ENCODE measurements around the gene MYO10. TPM values are rescaled to one million over a fixed set of nuclear protein-coding genes. Genes with fewer than 3 reads are reported as not detected.

The MYO10 gene
- total RNA-seq, 2 experiments from 2014 or later = 0.03 to 1.7 TPM

DNA sequence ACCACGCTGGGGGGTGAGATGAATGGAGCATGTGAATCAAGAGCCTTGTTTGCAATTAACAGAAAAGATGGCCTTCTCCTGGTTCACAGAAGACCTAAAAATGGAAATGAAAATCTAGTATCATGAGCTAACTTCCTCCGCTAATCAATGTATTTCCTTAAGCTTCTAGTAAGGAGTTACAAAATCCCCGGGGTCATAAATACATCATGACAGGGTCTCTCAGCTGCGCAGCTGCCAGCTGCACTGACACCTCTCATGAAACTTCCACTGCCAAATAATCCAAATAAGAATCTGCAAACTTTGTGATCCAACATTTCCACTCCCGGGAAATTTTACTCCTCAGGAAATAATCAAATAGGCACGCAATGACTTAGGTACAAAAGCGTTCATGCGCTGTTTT lies 11.9 kb downstream of the MYO10 start:
- Histone ChIP-seq H2AFZ (ENCODE audit: low read length) (no peak overlapping the region), H3K36me3 (ENCODE audit: insufficient read depth, low read length) (no peaks in the 10 kb centered on the region), H4K20me1 (ENCODE audit: insufficient read depth, low read length) (no peaks in the 10 kb centered on the region), H3K4me3 (ENCODE audit: low read depth, low read length, poor library complexity, severe bottlenecking) (no peak overlapping the region), H3K4me1 (ENCODE audit: insufficient read depth, low read length, poor library complexity, severe bottlenecking) (no peaks in the 10 kb centered on the region), H3K9me2 (ENCODE audit: insufficient read depth, low read length) (no peaks in the 10 kb centered on the region), H3K9me3 (ENCODE audit: low read length) (no peaks in the 10 kb centered on the region), H3K4me2 (ENCODE audit: low read length) (no peak overlapping the region), H3K27ac (ENCODE audit: low read depth, low read length, poor library complexity, severe bottlenecking) (no peak overlapping the region), H3K79me2 (ENCODE audit: insufficient read depth, low read depth, low read length) (no peaks in the 10 kb centered on the region)
- CTCF ChIA-PET (ENCODE audit: unreplicated experiment) = no interaction called here
- TF ChIP-seq EZH2phosphoT487 (IDR thresholded peaks at IDR 0.05; ENCODE audit: borderline replicate concordance, low read depth, low read length) (no peak), CTCF (conservative IDR thresholded peaks at IDR 0.05; ENCODE audit: low read length) (no peak)
- BruUV-seq (replicated peaks) = no TSS peak
- POLR2A ChIA-PET = no interaction called here
- intact Hi-C loops (cut with micrococcal nuclease; ENCODE audit: unreplicated experiment) = no loop called here
- no peak for DNase-seq (ENCODE audit: low spot score)

DNA sequence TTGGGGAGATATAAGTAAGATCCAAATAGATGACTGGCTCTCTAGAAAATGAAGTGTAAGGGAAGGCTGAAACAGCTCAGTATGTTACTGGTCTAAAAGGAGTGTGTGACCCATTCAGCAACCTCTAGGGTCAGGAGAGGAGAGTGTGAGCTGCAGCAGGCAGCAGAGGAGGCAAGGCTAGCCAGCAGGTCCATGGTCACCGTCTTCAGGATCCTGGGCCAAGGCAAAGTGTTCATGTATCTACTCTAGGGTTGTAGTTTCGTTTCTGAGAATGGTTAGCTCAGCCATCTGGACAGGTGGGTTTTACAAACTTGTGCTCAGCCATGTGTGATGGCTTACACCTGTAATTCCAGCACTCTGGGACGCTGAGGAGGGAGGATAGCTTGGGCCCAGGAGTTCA lies 13.7 kb downstream of the MYO10 start:
- Histone ChIP-seq H3K36me3 (ENCODE audit: insufficient read depth, low read length) (no peaks in the 10 kb centered on the region), H3K79me2 (ENCODE audit: insufficient read depth, low read depth, low read length) (no peaks in the 10 kb centered on the region), H3K27ac (ENCODE audit: low read depth, low read length, poor library complexity, severe bottlenecking) (no peak overlapping the region), H4K20me1 (ENCODE audit: insufficient read depth, low read length) (no peaks in the 10 kb centered on the region), H3K4me1 (ENCODE audit: insufficient read depth, low read length, poor library complexity, severe bottlenecking) (no peaks in the 10 kb centered on the region), H3K9me3 (ENCODE audit: low read length) (no peaks in the 10 kb centered on the region), H3K9me2 (ENCODE audit: insufficient read depth, low read length) (no peaks in the 10 kb centered on the region), H3K4me3 (ENCODE audit: low read depth, low read length, poor library complexity, severe bottlenecking) (no peak overlapping the region), H3K4me2 (ENCODE audit: low read length) (no peak overlapping the region), H2AFZ (ENCODE audit: low read length) (no peak overlapping the region)
- no TSS peak for BruUV-seq (replicated peaks)
- TF ChIP-seq CTCF (conservative IDR thresholded peaks at IDR 0.05; ENCODE audit: low read length) (no peak), EZH2phosphoT487 (IDR thresholded peaks at IDR 0.05; ENCODE audit: borderline replicate concordance, low read depth, low read length) (no peak)
- intact Hi-C loops (cut with micrococcal nuclease; ENCODE audit: unreplicated experiment) = no loop called here
- DNase-seq (ENCODE audit: low spot score) = no peak
- ChIA-PET POLR2A (no interaction called here), CTCF (ENCODE audit: unreplicated experiment) (no interaction called here)

DNA sequence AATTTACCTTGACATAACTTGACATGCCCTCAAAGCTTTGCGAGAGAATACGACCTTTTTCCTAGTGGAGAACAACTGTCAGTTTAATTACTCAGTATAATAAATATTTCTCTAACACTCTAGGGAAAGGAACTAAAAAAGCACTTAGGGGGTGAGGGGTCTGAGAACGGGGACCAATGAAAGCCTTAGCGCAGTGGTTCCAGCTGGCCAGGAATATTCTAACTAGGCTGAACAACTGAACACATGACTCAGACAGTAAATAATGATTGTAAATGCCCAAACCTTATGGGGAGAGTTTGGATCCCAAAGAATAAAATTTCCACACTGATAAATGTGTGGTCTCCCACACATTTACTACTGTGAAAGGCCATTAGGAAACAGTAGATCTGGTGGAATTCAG lies 14.9 kb downstream of the MYO10 start:
- Histone ChIP-seq H3K36me3 (ENCODE audit: insufficient read depth, low read length) (no peaks in the 10 kb centered on the region), H3K4me1 (ENCODE audit: insufficient read depth, low read length, poor library complexity, severe bottlenecking) (no peaks in the 10 kb centered on the region), H3K4me3 (ENCODE audit: low read depth, low read length, poor library complexity, severe bottlenecking) (no peak overlapping the region), H3K27ac (ENCODE audit: low read depth, low read length, poor library complexity, severe bottlenecking) (no peak overlapping the region), H4K20me1 (ENCODE audit: insufficient read depth, low read length) (no peaks in the 10 kb centered on the region), H2AFZ (ENCODE audit: low read length) (no peak overlapping the region), H3K79me2 (ENCODE audit: insufficient read depth, low read depth, low read length) (no peaks in the 10 kb centered on the region), H3K9me2 (ENCODE audit: insufficient read depth, low read length) (no peaks in the 10 kb centered on the region), H3K9me3 (ENCODE audit: low read length) (no peaks in the 10 kb centered on the region), H3K4me2 (ENCODE audit: low read length) (no peak overlapping the region)
- DNase-seq (ENCODE audit: low spot score) = no peak
- no TSS peak for BruUV-seq (replicated peaks)
- intact Hi-C loops (cut with micrococcal nuclease; ENCODE audit: unreplicated experiment) = no loop called here
- CTCF ChIA-PET (ENCODE audit: unreplicated experiment) = no interaction called here
- POLR2A ChIA-PET = interaction anchor here (0.7 kb wide), 1 partner anchor 149 kb away, joined by 3 read pairs; no protein-coding TSS in a partner anchor
- no peak for TF ChIP-seq EZH2phosphoT487 (IDR thresholded peaks at IDR 0.05; ENCODE audit: borderline replicate concordance, low read depth, low read length)
- TF ChIP-seq CTCF (conservative IDR thresholded peaks at IDR 0.05; ENCODE audit: low read length) = no peak

Measured in OCI-LY7 (cell line).